HG03442 (cell line): ENCODE results near the gene FAM171A2.
"Not testable (repeated sequence)": the region's sequence is repeated elsewhere in the genome, so short reads cannot be mapped to it uniquely, and the experiment has no call there.

Experiments
- ATAC-seq: cut with Tn5 transposase; IDR thresholded peaks from one replicate; pipeline ENCODE4 v1.9.1; 2021; ENCODE audit warnings: mild to moderate bottlenecking, moderate library complexity; ENCODE audit not compliant: unreplicated experiment

Gene FAM171A2

GRCh38 chr17:44363613-44364159 is at the start of gene FAM171A2:
Gene FAM171A2, minus strand, starts transcription at chr17:44363853. Its CDS starts 139 bp downstream, at chr17:44363714.
- peak; percentile 42 for ATAC-seq

GRCh38 chr17:44409309-44410028 is 45.8 kb upstream of the FAM171A2 start:
- no peak for ATAC-seq

- no peak for ATAC-seq
Measured at GRCh38 chr17:44408786-44409185, 45.1 kb upstream of the FAM171A2 start.

GRCh38 chr17:44402564-44403172 is 39.0 kb upstream of the FAM171A2 start:
- no peak for ATAC-seq

- no peak for ATAC-seq
Measured at GRCh38 chr17:44400226-44400847, 36.7 kb upstream of the FAM171A2 start.

GRCh38 chr17:44398692-44399691 is 35.3 kb upstream of the FAM171A2 start:
- no peak for ATAC-seq

GRCh38 chr17:44397479-44398440 is 34.1 kb upstream of the FAM171A2 start:
- no peak for ATAC-seq

- no peak for ATAC-seq
Measured at GRCh38 chr17:44396946-44397345, 33.3 kb upstream of the FAM171A2 start.

GRCh38 chr17:44394833-44395232 is 31.2 kb upstream of the FAM171A2 start:
- no peak for ATAC-seq

- not testable (repeated sequence) for ATAC-seq
Measured at GRCh38 chr17:44394112-44394511, 30.5 kb upstream of the FAM171A2 start.

GRCh38 chr17:44390250-44390870 is 26.7 kb upstream of the FAM171A2 start:
- ATAC-seq: no peak

- no peak for ATAC-seq
Measured at GRCh38 chr17:44389723-44390202, 26.1 kb upstream of the FAM171A2 start.

- no peak for ATAC-seq
Measured at GRCh38 chr17:44389281-44389680, 25.6 kb upstream of the FAM171A2 start, which contains the start of gene ITGA2B. Gene ITGA2B, minus strand, starts transcription at chr17:44389649. Its CDS starts 176 bp downstream, at chr17:44389473.

GRCh38 chr17:44387804-44388203 is 24.2 kb upstream of the FAM171A2 start:
- ATAC-seq: no peak

GRCh38 chr17:44386182-44386525 is 22.5 kb upstream of the FAM171A2 start:
- no peak for ATAC-seq

- no peak for ATAC-seq
Measured at GRCh38 chr17:44385287-44386181, 21.9 kb upstream of the FAM171A2 start.

GRCh38 chr17:44384823-44385286 is 21.2 kb upstream of the FAM171A2 start:
- ATAC-seq: no peak
